K562 (cell line): Measurements from ENCODE around the gene GLYATL3. TPM values are rescaled to one million over a fixed set of nuclear protein-coding genes. Genes with fewer than 3 reads are reported as not detected.

Source experiments
- ATAC-seq: fragments of 200-7000 bp; cut with Tn5 transposase; 3 replicates; pipeline ENCODE4 v1.9.1; 2020; ENCODE audit warnings: moderate library complexity
- BruUV-seq: library from RNA; stranded (reverse); fragments of 400-500 nt; replicated peaks from 2 replicates; lab custom pipeline; 2021; lab: Mats Ljungman, UMichigan
- CTCF ChIA-PET: fragments of 300-600 bp; formaldehyde crosslinking; extraction: SDS; loops from one replicate; lab custom pipeline; 2021; ENCODE audit warnings: low intra/inter-chr PET ratio; lab: Yijun Ruan, JAX
- POLR2A ChIA-PET: fragments of 300-600, 350-650 bp; sonication (Branson Sonifier 250); formaldehyde crosslinking; extraction: SDS; loops from one replicate; lab custom pipeline; 2021; ENCODE audit warnings: antibody characterized with exemption, inconsistent platforms; lab: Yijun Ruan, JAX
- DNase-seq, 4 experiments: peaks; one replicate each; pipeline versions ENCODE4 v3.0.0 to v3.0.0-alpha.2; 2011 to 2018; ENCODE audit warnings: low spot score in 3 of 4, mixed read lengths in 3 of 4; ENCODE audit errors: extremely low read depth in 1 of 4
- FAIRE-seq: peaks from 2 replicates; lab custom pipeline; 2011; peaks lifted over from hg19 to GRCh38; lab: Jason Lieb, UNC
- H2AFZ ChIP-seq: 2 replicates; pipeline ENCODE4 v1.6.0; 2011; ENCODE audit warnings: low read depth, low read length, control low read depth, inconsistent platforms
- H3K27ac ChIP-seq: fragments of 200-600 bp; 3 replicates; pipeline ENCODE4 v1.8.0; 2011; ENCODE audit warnings: low read depth, mild to moderate bottlenecking, control low read depth, inconsistent platforms, low read length, moderate library complexity, mixed read lengths; ENCODE audit errors: extremely low read depth
- H3K27me3 ChIP-seq, 2 experiments: fragments of 300-600 bp in 1 of 2; 2 replicates in 1 of 2; 3 replicates in 1 of 2; pipeline versions ENCODE4 v1.6.0 to v1.8.0; 2011; ENCODE audit warnings: inconsistent platforms in 2 of 2, low read length in 2 of 2, mild to moderate bottlenecking in 1 of 2, mixed read lengths in 1 of 2, moderate library complexity in 1 of 2; ENCODE audit not compliant: control insufficient read depth in 2 of 2, insufficient read depth in 2 of 2
- H3K36me3 ChIP-seq: fragments of 300-600 bp; 3 replicates; pipeline ENCODE4 v1.8.0; 2011; ENCODE audit warnings: mild to moderate bottlenecking, low read length, inconsistent platforms; ENCODE audit not compliant: control insufficient read depth, insufficient read depth
- H3K4me1 ChIP-seq, 2 experiments: fragments of 200-600 bp in 1 of 2; replicated peaks in 1 of 2; 2 replicates in 1 of 2; 3 replicates in 1 of 2; pipeline versions ENCODE4 v1.5.1 to v1.8.0; 2011; ENCODE audit warnings: inconsistent platforms in 2 of 2, low read length in 2 of 2, mild to moderate bottlenecking in 1 of 2, mixed read lengths in 1 of 2, moderate library complexity in 1 of 2; ENCODE audit not compliant: control insufficient read depth in 2 of 2, insufficient read depth in 2 of 2
- H3K4me2 ChIP-seq: 2 replicates; pipeline ENCODE4 v1.6.1; 2011; ENCODE audit warnings: low read length, control low read depth, inconsistent platforms, mixed read lengths; ENCODE audit not compliant: insufficient read depth
- H3K4me3 ChIP-seq: fragments of 200-600 bp; sonication (generic), shearing (Covaris generic); 2 replicates; pipeline ENCODE4 v1.5.1; 2016; ENCODE audit warnings: control low read depth, inconsistent platforms
- H3K79me2 ChIP-seq: fragments of 200-600 bp; 3 replicates; pipeline ENCODE4 v1.8.0; 2011; ENCODE audit warnings: low read length, inconsistent platforms; ENCODE audit not compliant: control insufficient read depth, insufficient read depth
- H3K9ac ChIP-seq, 2 experiments: 2 replicates each; pipeline versions ENCODE4 v1.6.0 to v1.6.1; 2011; ENCODE audit warnings: low read depth in 2 of 2, low read length in 2 of 2, control low read depth in 1 of 2, inconsistent platforms in 1 of 2, mild to moderate bottlenecking in 1 of 2, mixed read lengths in 1 of 2; ENCODE audit not compliant: insufficient read depth in 1 of 2
- H3K9me1 ChIP-seq: one replicate; pipeline ENCODE4 v1.6.0; 2011; ENCODE audit warnings: inconsistent platforms, mild to moderate bottlenecking, low read length, moderate library complexity; ENCODE audit not compliant: control insufficient read depth, insufficient read depth
- H3K9me3 ChIP-seq: replicated peaks from 2 replicates; pipeline ENCODE4 v1.5.1; 2011; ENCODE audit warnings: low read depth, low read length, inconsistent platforms; ENCODE audit not compliant: control insufficient read depth, insufficient read depth
- H4K20me1 ChIP-seq: replicated peaks from 2 replicates; pipeline ENCODE4 v1.6.1; 2011; ENCODE audit warnings: low read length, inconsistent platforms, mixed read lengths; ENCODE audit not compliant: control insufficient read depth, insufficient read depth
- CBX1 ChIP-seq: sonication (generic); IDR thresholded peaks from 2 replicates; pipeline ENCODE4 v1.6.1; 2016; ENCODE audit warnings: antibody characterized with exemption, low read depth, mild to moderate bottlenecking
- JUND ChIP-seq, 2 experiments: IDR thresholded peaks; 2 replicates in 1 of 2; 3 replicates in 1 of 2; pipeline ENCODE4 v1.6.1; 2011; ENCODE audit warnings: borderline replicate concordance in 2 of 2, low read depth in 2 of 2, low read length in 2 of 2, improper control_type of control experiment in 1 of 2, missing biosample characterization in 1 of 2, missing genetic modification characterization in 1 of 2, missing genetic modification reagents in 1 of 2
- MIER1 ChIP-seq: fragments of 450-650 bp; IDR thresholded peaks from 2 replicates; pipeline ENCODE4 v1.6.1; 2016; ENCODE audit warnings: antibody characterized with exemption, mild to moderate bottlenecking, low read depth
- NCOA6 ChIP-seq: fragments of 450-650 bp; IDR thresholded peaks from 2 replicates; pipeline ENCODE4 v1.6.1; 2017; ENCODE audit warnings: mild to moderate bottlenecking
- NR2C1 ChIP-seq, 2 experiments: fragments of 450-650 bp; IDR thresholded peaks; 2 replicates each; pipeline ENCODE4 v1.6.1; 2017; ENCODE audit warnings: mild to moderate bottlenecking in 2 of 2, antibody characterized with exemption in 1 of 2, inconsistent platforms in 1 of 2, missing compliant biosample characterization in 1 of 2, missing genetic modification characterization in 1 of 2
- OTX1 ChIP-seq: fragments of 450-650 bp; formaldehyde crosslinking; IDR thresholded peaks from 2 replicates; pipeline ENCODE4 v1.4.0; 2022; ENCODE audit warnings: mild to moderate bottlenecking
- ZNF175 ChIP-seq: fragments of 200-800 bp; sonication (Bioruptor generic); IDR thresholded peaks from 2 replicates; pipeline ENCODE4 v1.6.1; 2016; ENCODE audit warnings: low read depth, mild to moderate bottlenecking, missing genetic modification characterization, missing compliant biosample characterization
- WGBS: fragments of 100-300 bp; shearing (Covaris generic); methylation state at CpG from one replicate; pipeline ENCODE4 v1.1.6; 2016; ENCODE audit warnings: low coverage, mixed read lengths; ENCODE audit not compliant: insufficient coverage; ENCODE audit errors: missing lambda C conversion rate; 5-methylcytosine and 5-hydroxymethylcytosine counted together
- in situ Hi-C: fragments of 300-500 bp; cut with MboI; formaldehyde crosslinking; loops from 4 replicates; pipeline ENCODE4 v1.15.0; 2018; ENCODE audit warnings: inconsistent platforms, mixed read lengths
- intact Hi-C: fragments of 100-400 bp; cut with micrococcal nuclease; formaldehyde crosslinking; loops from 2 replicates; pipeline ENCODE4 v1.14.2; 2022
- polyA plus RNA-seq, 8 experiments: library from polyadenylated mRNA; depleted of rRNA in 4 of 8; stranded (reverse) in 5 of 8; unstranded in 3 of 8; fragments of >200 nt; fragmentation: Nextera tagmentation in 2 of 8; fragmentation: Illumina TruSeq in 1 of 8; extraction: Ambion mirVana in 2 of 8; extraction: Trizol in 1 of 8; gene quantifications; 2 replicates each; pipeline versions ENCODE4 v1.2.1 to v1.2.3, GENCODE V29; 2011 to 2014; ENCODE audit warnings: inconsistent platforms in 1 of 8, missing spikeins in 1 of 8
- total RNA-seq, 7 experiments: library from RNA; depleted of rRNA in 6 of 7; stranded (reverse); fragments of >200 nt in 6 of 7; fragmentation: Illumina TruSeq in 2 of 7; extraction: Trizol in 2 of 7; gene quantifications; 2 replicates each; pipeline versions ENCODE4 v1.2.1 to v1.2.3, GENCODE V29; 2011 to 2021; ENCODE audit warnings: low replicate concordance in 1 of 7
- TF ChIP-seq, protein P1 (sequence below), 2 experiments: fragments of 450-650 bp; conservative IDR thresholded peaks; 2 replicates each; pipeline ENCODE4 v1.6.1; 2017; ENCODE audit warnings: mild to moderate bottlenecking in 2 of 2, moderate library complexity in 2 of 2
- TF ChIP-seq, protein P2 (sequence below), 2 experiments: fragments of 450-650 bp in 1 of 2; sonication (generic) in 1 of 2; formaldehyde crosslinking in 1 of 2; IDR thresholded peaks in 1 of 2; conservative IDR thresholded peaks in 1 of 2; 2 replicates each; pipeline versions ENCODE4 v1.6.1 to v1.8.1; 2016 to 2023; ENCODE audit warnings: mild to moderate bottlenecking in 2 of 2, moderate library complexity in 2 of 2, inconsistent platforms in 1 of 2, missing genetic modification reagents in 1 of 2

Gene GLYATL3
- total and polyA plus RNA-seq, 9 of the 15 experiments (the other 6 are each of a cell fraction or from before 2014, with no cell fraction given): not detected

- POLR2A ChIA-PET: no interaction called here
- H4K20me1 ChIP-seq: no peaks in the 10 kb centered on the region
- H2AFZ ChIP-seq: peak overlapping the region; percentile 35; the same call in 1 of the 2 replicates
- H3K4me2 ChIP-seq: no peak overlapping the region
- H3K9me1 ChIP-seq: no peaks in the 10 kb centered on the region
- no peaks in the 10 kb centered on the region for H3K9me3 ChIP-seq
- BruUV-seq: no TSS peak
- DNase-seq (no peak), FAIRE-seq (no peak), ATAC-seq (no peak; the same call in 2 of the 3 replicates)
- no peaks in the 10 kb centered on the region for H3K79me2 ChIP-seq
- H3K27me3 ChIP-seq: no peaks in the 10 kb centered on the region
- peaks cover 0 to 4% of the 10 kb centered on the region in 2 experiments; a peak in 1 of 5 replicates for H3K4me1 ChIP-seq
- CTCF ChIA-PET: no interaction called here
- TF ChIP-seq ZNF175 (CRISPR knock-in tag) (0 out of 2 replicates have a peak, but pooled peaks have one; percentile 44), JUND (IDR thresholded peaks at IDR 0.05; ENCODE audit: borderline replicate concordance, low read depth, low read length) (peak; percentile 48; the same call in 1 of the 2 replicates), JUND (tag; IDR thresholded peaks at IDR 0.05; ENCODE audit: borderline replicate concordance, low read depth, low read length) (peak; percentile 20; the same call in 1 of the 3 replicates), MIER1 (no peak), OTX1 (no peak), CBX1 (no peak), NR2C1 (IDR thresholded peaks at IDR 0.05) (no peak), NR2C1 (tag; IDR thresholded peaks at IDR 0.05) (no peak), NCOA6 (no peak)
- TF ChIP-seq, protein P1, sequence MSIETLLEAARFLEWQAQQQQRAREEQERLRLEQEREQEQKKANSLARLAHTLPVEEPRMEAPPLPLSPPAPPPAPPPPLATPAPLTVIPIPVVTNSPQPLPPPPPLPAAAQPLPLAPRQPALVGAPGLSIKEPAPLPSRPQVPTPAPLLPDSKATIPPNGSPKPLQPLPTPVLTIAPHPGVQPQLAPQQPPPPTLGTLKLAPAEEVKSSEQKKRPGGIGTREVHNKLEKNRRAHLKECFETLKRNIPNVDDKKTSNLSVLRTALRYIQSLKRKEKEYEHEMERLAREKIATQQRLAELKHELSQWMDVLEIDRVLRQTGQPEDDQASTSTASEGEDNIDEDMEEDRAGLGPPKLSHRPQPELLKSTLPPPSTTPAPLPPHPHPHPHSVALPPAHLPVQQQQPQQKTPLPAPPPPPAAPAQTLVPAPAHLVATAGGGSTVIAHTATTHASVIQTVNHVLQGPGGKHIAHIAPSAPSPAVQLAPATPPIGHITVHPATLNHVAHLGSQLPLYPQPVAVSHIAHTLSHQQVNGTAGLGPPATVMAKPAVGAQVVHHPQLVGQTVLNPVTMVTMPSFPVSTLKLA (conservative IDR thresholded peaks at IDR 0.05): no peak
- TF ChIP-seq, protein P2, sequence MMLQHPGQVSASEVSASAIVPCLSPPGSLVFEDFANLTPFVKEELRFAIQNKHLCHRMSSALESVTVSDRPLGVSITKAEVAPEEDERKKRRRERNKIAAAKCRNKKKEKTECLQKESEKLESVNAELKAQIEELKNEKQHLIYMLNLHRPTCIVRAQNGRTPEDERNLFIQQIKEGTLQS (IDR thresholded peaks at IDR 0.05): peak; percentile 38; the same call in 1 of the 2 replicates
- TF ChIP-seq, protein P2 (CRISPR knock-in tag; conservative IDR thresholded peaks at IDR 0.05): no peak
- H3K9ac ChIP-seq: no peak overlapping the region
- WGBS: 34% methylated on average over 8 of the region's 10 CpGs
- H3K4me3 ChIP-seq: no peak overlapping the region
- intact Hi-C loops: no loop called here
- in situ Hi-C loops: no loop called here
- no peaks in the 10 kb centered on the region for H3K36me3 ChIP-seq
- H3K27ac ChIP-seq: no peak overlapping the region; the same call in 2 of the 3 replicates
These were observed 66.1 kb downstream of the GLYATL3 start for GRCh38 chr6:49565855-49566254.
